PC-9 (cell line): Measurements from ENCODE around the gene BACH2. TPM values are rescaled to one million over a fixed set of nuclear protein-coding genes. Genes with fewer than 3 reads are reported as not detected.
"Not testable (repeated sequence)": the region's sequence is repeated elsewhere in the genome, so short reads cannot be mapped to it uniquely, and the experiment has no call there.

Source experiments
- BruUV-seq: library from RNA; stranded (reverse); fragments of 400-500 nt; replicated peaks from 2 replicates; lab custom pipeline; 2021; lab: Mats Ljungman, UMichigan
- CTCF ChIA-PET: fragments of 300-600 bp; sonication (Branson Sonifier 250); formaldehyde crosslinking; loops from one replicate; lab custom pipeline; 2022; ENCODE audit warnings: antibody characterized with exemption; lab: Charles Lee
- POLR2A ChIA-PET: fragments of 300-600 bp; sonication (Branson Sonifier 250); formaldehyde crosslinking; loops from one replicate; lab custom pipeline; 2022; ENCODE audit warnings: antibody characterized with exemption; ENCODE audit not compliant: unreplicated experiment; lab: Charles Lee
- DNase-seq, 2 experiments: peaks; one replicate each; pipeline versions ENCODE4 v3.0.0 to v3.0.0-alpha.2; 2015 to 2022; ENCODE audit warnings: mixed read lengths in 1 of 2
- H2AFZ ChIP-seq: fragments of 200-600 bp; sonication (generic); 2 replicates; pipeline ENCODE4 v1.8.1; 2017; ENCODE audit warnings: antibody characterized with exemption
- H3F3A ChIP-seq: fragments of 200-600 bp; sonication (generic); 2 replicates; pipeline ENCODE4 v1.8.1; 2017; ENCODE audit warnings: antibody characterized with exemption, mild to moderate bottlenecking, low read depth; ENCODE audit not compliant: insufficient read depth
- H3K27ac ChIP-seq: fragments of 200-600 bp; sonication (generic); 2 replicates; pipeline ENCODE4 v1.6.1; 2016; ENCODE audit warnings: mixed run types
- H3K27me3 ChIP-seq: fragments of 200-600 bp; sonication (generic); 2 replicates; pipeline ENCODE4 v1.6.1; 2016; ENCODE audit warnings: low read depth, mixed run types; ENCODE audit not compliant: insufficient read depth
- H3K36me3 ChIP-seq: fragments of 200-600 bp; sonication (generic); 2 replicates; pipeline ENCODE4 v1.6.1; 2016; ENCODE audit warnings: low read depth, mixed run types
- H3K4me1 ChIP-seq: fragments of 200-600 bp; sonication (generic); replicated peaks from 2 replicates; pipeline ENCODE4 v1.6.1; 2016; ENCODE audit warnings: mixed run types; ENCODE audit not compliant: insufficient read depth
- H3K4me2 ChIP-seq: fragments of 200-600 bp; sonication (generic); 2 replicates; pipeline ENCODE4 v1.6.1; 2017; ENCODE audit warnings: mixed run types
- H3K4me3 ChIP-seq: fragments of 200-600 bp; sonication (generic); 2 replicates; pipeline ENCODE4 v1.6.1; 2016; ENCODE audit warnings: mixed run types
- H3K79me2 ChIP-seq: fragments of 200-600 bp; sonication (generic); 2 replicates; pipeline ENCODE4 v1.6.1; 2017; ENCODE audit warnings: low read depth, mixed run types
- H3K9me2 ChIP-seq: fragments of 200-600 bp; sonication (generic); 2 replicates; pipeline ENCODE4 v1.8.1; 2017; ENCODE audit warnings: mild to moderate bottlenecking; ENCODE audit not compliant: insufficient read depth
- H3K9me3 ChIP-seq: fragments of 200-600 bp; sonication (generic); 2 replicates; pipeline ENCODE4 v1.8.1; 2016; ENCODE audit warnings: low read depth; ENCODE audit not compliant: insufficient read depth
- H4K20me1 ChIP-seq: fragments of 200-600 bp; sonication (generic); 2 replicates; pipeline ENCODE4 v1.8.1; 2017; ENCODE audit not compliant: insufficient read depth
- EZH2 ChIP-seq: fragments of 200-600 bp; sonication (generic); IDR thresholded peaks from 2 replicates; pipeline ENCODE4 v1.8.0; 2017; ENCODE audit warnings: antibody characterized with exemption, low read depth
- intact Hi-C: fragments of 100-400 bp; cut with micrococcal nuclease; formaldehyde crosslinking; loops from one replicate; pipeline ENCODE4 v1.10.0; 2022; ENCODE audit not compliant: unreplicated experiment
- total RNA-seq: library from RNA; stranded (reverse); gene quantifications from 2 replicates; pipeline ENCODE4 v1.2.3, GENCODE V29; 2021
- TF ChIP-seq, protein P1 (sequence below): fragments of 200-600 bp; sonication (generic); conservative IDR thresholded peaks from 2 replicates; pipeline ENCODE4 v1.6.1; 2017; ENCODE audit warnings: mixed run types, antibody characterized with exemption, mild to moderate bottlenecking, moderate library complexity

BACH2 gene
- total RNA-seq, 1 experiment from 2014 or later: 2.3 TPM

DNA sequence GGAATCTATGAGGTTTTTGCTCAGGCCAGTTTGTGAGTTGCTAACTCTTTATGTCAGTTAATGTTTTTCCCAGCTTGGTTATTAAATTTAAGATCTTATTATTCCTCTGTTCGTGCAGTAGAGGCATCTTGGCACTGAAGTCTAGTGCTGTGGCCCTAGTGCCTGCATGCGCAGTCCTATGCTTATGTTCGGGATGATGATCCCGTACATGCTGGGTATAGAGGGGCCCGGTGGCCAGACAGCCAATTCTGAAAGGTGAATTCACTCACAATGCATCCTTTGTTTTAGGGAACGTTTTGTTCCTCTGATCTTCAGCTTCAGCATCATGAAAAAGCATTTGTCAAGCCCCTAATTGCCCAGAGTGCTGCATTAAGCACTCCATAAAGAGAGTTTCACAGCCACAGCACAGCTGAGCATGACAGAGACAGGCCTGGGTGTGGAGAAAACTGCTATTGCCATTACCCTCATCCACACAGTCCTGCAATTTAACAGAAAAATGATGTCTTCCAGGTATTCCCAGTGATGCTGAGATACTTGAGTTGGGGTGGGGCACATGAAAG lies 39.8 kb upstream of the BACH2 start:
- Histone ChIP-seq H3K27ac (no peak overlapping the region), H3K4me2 (no peak overlapping the region), H3K4me3 (no peak overlapping the region), H3K79me2 (no peaks in the 10 kb centered on the region), H3K9me3 (no peaks in the 10 kb centered on the region), H4K20me1 (no peaks in the 10 kb centered on the region), H3K36me3 (no peaks in the 10 kb centered on the region), H3K4me1 (no peaks in the 10 kb centered on the region), H3K9me2 (no peaks in the 10 kb centered on the region), H3K27me3 (no peaks in the 10 kb centered on the region), H3F3A (no peaks in the 10 kb centered on the region), H2AFZ (no peak overlapping the region)
- DNase-seq: no peak
- TF ChIP-seq, protein P1, sequence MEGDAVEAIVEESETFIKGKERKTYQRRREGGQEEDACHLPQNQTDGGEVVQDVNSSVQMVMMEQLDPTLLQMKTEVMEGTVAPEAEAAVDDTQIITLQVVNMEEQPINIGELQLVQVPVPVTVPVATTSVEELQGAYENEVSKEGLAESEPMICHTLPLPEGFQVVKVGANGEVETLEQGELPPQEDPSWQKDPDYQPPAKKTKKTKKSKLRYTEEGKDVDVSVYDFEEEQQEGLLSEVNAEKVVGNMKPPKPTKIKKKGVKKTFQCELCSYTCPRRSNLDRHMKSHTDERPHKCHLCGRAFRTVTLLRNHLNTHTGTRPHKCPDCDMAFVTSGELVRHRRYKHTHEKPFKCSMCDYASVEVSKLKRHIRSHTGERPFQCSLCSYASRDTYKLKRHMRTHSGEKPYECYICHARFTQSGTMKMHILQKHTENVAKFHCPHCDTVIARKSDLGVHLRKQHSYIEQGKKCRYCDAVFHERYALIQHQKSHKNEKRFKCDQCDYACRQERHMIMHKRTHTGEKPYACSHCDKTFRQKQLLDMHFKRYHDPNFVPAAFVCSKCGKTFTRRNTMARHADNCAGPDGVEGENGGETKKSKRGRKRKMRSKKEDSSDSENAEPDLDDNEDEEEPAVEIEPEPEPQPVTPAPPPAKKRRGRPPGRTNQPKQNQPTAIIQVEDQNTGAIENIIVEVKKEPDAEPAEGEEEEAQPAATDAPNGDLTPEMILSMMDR: no peak
- TF ChIP-seq EZH2: no peak
- CTCF ChIA-PET: no interaction called here
- no TSS peak for BruUV-seq
- POLR2A ChIA-PET: no interaction called here
- intact Hi-C loops: no loop called here

DNA sequence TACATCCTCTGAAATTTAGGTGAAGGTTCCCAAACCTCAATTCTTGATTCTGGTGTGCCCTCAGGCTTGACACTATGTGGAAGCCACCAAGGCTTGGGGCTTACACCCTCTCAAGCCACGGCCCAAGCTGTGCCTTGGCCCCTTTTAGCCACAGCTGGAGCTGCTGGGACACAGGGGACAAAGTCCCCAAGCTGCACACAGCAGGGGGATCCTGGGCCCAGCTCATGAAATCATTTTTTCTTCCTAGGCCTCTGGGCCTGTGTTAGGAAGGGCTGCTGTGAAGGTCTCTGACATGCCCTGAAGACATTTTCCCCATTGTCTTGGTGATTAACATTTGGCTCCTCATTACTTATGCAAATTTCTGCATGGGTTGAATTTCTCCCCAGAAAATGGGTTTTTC lies 37.3 kb upstream of the BACH2 start:
- H2AFZ ChIP-seq: no peak overlapping the region
- H3F3A ChIP-seq: no peaks in the 10 kb centered on the region
- H3K4me3 ChIP-seq: no peak overlapping the region
- intact Hi-C loops: no loop called here
- ChIA-PET CTCF (no interaction called here), POLR2A (no interaction called here)
- H3K4me1 ChIP-seq: no peaks in the 10 kb centered on the region
- no peaks in the 10 kb centered on the region for H3K9me2 ChIP-seq
- no peaks in the 10 kb centered on the region for H4K20me1 ChIP-seq
- BruUV-seq: no TSS peak
- no peaks in the 10 kb centered on the region for H3K79me2 ChIP-seq
- H3K27me3 ChIP-seq: no peaks in the 10 kb centered on the region
- no peak overlapping the region for H3K27ac ChIP-seq
- no peak overlapping the region for H3K4me2 ChIP-seq
- no peaks in the 10 kb centered on the region for H3K9me3 ChIP-seq
- no peaks in the 10 kb centered on the region for H3K36me3 ChIP-seq
- no peak for DNase-seq
- no peak for TF ChIP-seq EZH2
- TF ChIP-seq, protein P1: no peak

DNA sequence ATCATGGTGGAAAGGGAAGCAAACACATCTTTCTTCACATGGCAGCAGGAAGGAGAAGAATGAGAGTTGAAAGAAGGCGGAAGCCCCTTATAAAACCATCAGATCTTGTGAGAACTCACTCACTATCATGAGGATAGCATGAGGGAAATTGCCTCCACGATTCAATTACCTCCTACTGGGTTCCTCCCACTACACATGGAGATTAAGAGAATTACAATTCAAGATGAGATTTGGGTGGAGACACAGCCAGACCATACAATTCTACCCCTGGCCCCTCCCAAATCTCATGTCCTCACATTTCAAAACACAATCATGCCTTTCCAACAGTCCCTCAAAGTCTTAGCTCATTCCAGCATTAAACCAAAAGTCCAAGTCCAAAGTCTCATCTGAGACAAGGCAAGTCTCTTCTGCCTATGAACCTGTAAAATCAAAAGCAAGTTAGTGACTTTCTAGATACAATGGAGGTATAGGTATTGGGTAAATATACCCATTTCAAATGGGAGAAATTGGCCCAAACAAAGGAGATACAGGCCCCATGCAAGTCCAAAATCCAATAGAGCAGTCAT lies 36.4 kb upstream of the BACH2 start:
- POLR2A ChIA-PET: not testable (repeated sequence)

More for the DNA sequence above, 36.4 kb upstream of the BACH2 start:
- H3K9me2 ChIP-seq, H3K9me3 ChIP-seq, intact Hi-C loops, H2AFZ ChIP-seq, H3K27me3 ChIP-seq, H3K27ac ChIP-seq, H3K79me2 ChIP-seq, H3K4me2 ChIP-seq, BruUV-seq, H3K36me3 ChIP-seq, H4K20me1 ChIP-seq, H3K4me3 ChIP-seq, H3K4me1 ChIP-seq, CTCF ChIA-PET, H3F3A ChIP-seq, DNase-seq: not testable (repeated sequence)
